Fibroblast of upper back skin (primary cell): Measurements from ENCODE around the gene ZFHX2.
A peak's percentile ranks its signal among the peaks of the same experiment; 100 is the strongest.

Experiments used
- DNase-seq: peaks from one replicate; pipeline ENCODE4 v3.0.0-alpha.2; 2013

ZFHX2 gene

GRCh38 chr14:23559010-23559925, 7.7 kb upstream of the ZFHX2 start:
- peak; percentile 53 for DNase-seq

DNA sequence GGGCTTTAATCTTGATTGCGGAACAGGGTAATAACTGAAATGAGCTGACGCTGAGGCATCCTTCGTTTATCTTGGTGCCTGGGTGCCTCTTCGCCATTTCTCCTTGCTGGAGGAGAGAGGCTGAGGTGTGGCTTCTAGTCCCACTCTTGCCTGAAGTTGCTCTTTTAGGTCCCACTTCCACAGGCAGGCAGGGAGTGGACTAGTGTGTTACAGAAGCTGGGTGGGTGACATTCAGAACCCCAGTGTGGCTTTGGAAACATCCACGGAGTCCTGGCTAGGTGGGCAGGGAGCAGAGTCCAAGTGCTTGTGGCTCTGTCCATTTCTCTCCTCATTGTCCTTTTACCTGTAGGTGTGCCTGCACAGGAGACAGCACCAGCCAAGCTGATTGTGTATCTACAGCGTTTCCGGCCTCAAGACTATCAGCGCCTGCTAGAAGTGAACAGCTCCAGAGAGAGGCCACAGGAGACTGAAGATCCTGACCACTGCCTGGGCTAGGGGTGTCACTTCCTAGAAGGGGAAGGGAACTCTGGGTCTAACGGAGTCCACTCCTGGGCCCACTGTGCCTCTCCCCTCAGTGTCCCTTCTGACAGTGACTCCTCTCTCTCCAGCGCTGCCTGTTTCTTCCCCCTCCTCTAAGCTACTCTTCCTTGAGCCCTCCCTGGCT, 6.9 kb upstream of the ZFHX2 start:
- DNase-seq: no peak

DNA sequence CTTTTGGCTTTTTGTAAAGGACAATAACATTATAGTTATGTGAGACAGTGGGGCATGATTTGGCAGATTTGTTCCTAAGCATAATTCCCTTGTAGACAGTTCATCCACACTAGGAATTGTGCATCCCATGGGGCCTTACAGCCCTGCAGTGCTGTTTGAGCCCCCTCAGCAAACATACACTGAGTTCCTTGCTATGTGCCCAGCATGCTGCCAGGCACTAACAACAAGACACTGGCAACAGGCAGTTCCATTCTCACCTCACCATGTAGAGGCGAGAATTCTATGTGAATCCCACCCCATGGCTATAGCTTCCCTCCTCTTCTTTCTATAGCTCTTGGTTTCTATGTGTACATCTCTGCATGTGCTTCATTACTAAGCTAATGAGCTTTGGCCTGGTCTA, 6.4 kb upstream of the ZFHX2 start:
- no peak for DNase-seq

- DNase-seq: no peak
Observed at GRCh38 chr14:23557521-23557920, 6.0 kb upstream of the ZFHX2 start.

DNA sequence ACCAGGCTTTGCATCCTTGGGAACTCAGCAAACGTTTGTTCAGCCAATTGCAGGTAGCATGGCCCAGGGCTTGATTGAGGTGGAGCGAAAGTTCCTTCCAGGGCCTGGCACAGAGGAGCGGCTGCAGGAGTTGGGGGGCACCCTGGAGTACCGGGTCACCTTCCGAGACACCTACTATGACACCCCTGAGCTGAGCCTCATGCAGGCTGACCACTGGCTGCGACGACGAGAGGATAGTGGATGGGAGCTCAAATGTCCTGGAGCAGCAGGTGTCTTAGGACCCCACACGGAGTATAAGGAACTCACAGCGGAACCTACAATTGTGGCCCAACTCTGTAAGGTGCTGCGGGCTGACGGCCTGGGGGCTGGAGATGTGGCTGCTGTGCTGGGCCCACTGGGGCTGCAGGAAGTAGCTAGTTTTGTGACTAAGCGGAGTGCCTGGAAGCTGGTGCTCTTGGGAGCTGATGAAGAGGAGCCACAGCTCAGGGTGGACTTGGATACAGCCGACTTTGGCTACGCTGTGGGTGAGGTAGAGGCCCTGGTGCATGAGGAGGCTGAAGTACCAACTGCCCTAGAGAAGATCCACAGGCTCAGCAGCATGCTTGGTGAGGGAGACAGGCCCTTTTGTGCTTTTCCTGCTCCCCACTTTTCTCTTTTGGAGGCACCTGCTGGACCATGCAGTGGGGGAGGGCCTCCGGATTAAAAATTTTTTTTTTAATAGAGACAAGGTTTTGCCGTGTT, 5.3 kb upstream of the ZFHX2 start:
- DNase-seq: no peak

DNA sequence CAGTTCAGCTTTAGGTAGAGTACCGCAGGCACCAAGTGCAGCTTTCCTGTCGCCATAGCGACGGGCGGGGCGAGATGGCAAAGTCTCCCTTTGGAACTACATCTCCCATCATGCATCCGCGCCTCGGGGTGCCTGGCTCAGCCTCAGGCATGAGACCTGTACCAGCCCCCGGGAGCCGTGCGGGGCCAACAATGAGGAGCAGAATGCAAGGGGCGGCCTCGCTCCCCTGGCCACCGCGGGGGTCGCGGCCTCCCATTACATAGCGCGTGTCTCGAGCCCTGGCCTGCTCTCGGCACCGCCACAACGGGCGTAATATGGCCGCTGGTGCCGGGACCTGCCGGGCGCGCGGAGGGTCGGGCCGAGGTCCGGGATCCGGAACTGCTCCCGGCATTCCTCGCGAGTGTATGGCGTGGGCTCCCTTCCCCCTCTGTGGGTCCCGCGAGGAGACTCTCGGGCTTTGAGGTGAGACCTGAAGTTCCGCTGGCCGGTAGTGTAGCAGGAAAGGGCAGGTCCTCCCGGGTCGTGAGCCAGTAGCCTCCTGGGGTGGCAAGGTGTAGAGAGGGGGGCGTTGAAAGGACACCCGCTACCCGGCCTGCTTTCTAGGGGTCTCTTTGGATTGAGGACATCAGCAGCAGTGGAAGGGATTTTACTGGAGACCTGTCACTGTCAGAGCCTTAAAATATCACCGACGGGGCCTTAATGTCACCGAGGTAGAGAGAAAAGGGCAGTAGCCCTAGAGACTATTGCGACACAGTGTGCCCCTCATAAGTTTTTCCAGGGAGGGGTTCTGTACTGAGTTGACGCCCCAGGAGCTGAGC, 4.5 kb upstream of the ZFHX2 start, which contains the start of gene THTPA:
TSS of gene THTPA (plus strand) at position 390 of the 818 bp plus-strand sequence. CDS start 487 bp downstream, outside the sequence.
- DNase-seq: peak; percentile 87

DNA sequence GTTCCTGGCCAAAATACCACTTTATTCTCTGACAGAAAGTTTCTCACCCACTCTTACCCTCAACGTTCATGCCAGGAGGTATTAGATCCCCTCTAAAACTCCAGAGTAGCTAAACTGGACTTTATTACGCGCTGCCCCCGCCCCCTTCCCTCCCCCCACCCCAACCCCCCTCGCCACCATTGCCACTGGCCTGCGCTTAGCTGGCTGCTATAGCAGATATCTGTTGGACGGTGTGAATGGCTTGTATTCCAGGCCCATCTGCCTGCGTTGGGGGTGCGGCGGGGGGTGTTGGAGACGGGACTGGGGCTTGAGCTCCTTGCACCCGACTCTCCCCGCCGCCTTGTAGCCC, 3.9 kb upstream of the ZFHX2 start:
- no peak for DNase-seq

- no peak for DNase-seq
Observed at GRCh38 chr14:23550812-23551265, 726 bp downstream of the ZFHX2 start.

GRCh38 chr14:23550131-23550811, 1.3 kb downstream of the ZFHX2 start:
- no peak for DNase-seq

GRCh38 chr14:23548351-23549318, 2.9 kb downstream of the ZFHX2 start:
- DNase-seq: peak; percentile 70

DNA sequence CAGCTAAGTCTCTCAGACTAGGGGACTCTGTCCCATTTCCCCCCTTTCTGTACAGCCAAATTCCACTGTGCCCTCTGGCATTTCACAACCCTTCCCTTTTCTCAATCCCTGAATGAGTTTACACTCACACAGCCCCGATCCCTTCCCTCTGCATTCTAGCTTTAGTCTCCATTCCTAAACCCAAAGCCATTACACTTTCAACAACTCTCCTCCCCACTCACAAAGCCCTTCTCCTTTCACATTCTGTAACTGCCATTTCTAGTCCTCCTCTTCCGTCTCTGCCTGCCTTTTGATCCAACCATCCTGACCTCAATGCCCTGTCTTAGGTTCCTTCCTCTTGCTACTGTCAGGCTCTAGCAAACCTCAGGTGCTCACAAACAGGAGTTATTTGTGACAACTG, 3.6 kb downstream of the ZFHX2 start:
- DNase-seq: no peak

DNA sequence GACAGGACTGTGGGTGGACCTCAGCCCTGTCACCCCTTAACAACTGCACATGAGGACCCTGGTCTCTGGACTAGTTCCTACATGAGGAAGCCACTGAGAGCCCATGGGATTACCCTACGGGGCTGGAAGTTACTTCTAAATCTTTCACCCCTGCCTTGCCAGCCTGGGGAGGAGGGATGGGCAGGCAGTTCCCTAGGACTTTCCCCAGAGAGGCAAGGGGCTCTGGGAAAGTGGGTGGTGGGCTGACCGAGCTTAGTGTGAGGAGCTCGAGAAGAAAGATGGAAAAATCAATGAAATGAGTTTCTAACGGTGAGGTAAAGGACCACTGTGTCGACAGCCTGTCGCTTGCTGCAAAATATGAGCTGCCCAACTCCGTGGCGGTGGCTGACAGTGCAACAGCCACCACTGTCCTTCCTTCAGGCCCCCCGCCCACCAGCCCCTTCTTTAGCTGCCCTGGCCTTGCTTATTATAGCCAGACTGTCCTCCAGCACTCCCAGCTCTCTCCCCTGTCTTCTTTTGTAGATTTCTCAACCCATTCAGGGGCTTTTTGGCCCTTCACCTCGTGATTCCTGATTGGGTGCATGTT, 5.0 kb downstream of the ZFHX2 start:
- no peak for DNase-seq

DNA sequence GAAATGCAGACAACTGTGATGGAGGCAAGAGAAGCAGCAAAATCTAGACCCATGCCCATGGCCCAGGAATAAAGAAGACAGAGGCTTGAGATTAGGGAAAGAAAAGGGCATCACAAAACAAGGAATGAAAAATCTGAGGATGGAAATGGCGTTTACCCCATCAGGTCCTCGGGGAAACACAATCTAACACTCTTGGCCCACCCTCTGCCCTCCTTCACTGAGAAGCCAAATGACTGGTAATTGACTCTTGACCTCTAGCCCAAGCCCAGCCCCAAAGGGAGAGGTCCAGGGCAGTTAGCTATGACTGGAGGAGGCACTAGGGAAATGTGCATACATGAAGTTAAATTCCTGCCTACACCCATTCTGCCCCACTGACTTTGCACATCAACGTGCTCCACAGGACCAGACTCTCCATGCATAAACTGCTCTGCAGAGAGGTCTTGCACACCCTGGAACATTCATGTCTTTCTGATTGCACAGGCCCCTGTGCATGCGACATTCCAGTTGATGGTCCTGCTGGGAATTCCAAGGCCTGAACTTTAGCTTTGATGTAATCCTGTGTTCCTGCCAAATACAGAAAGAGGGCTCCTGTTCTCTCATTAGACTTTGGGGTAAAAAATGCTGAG, 5.7 kb downstream of the ZFHX2 start:
- DNase-seq: no peak

DNA sequence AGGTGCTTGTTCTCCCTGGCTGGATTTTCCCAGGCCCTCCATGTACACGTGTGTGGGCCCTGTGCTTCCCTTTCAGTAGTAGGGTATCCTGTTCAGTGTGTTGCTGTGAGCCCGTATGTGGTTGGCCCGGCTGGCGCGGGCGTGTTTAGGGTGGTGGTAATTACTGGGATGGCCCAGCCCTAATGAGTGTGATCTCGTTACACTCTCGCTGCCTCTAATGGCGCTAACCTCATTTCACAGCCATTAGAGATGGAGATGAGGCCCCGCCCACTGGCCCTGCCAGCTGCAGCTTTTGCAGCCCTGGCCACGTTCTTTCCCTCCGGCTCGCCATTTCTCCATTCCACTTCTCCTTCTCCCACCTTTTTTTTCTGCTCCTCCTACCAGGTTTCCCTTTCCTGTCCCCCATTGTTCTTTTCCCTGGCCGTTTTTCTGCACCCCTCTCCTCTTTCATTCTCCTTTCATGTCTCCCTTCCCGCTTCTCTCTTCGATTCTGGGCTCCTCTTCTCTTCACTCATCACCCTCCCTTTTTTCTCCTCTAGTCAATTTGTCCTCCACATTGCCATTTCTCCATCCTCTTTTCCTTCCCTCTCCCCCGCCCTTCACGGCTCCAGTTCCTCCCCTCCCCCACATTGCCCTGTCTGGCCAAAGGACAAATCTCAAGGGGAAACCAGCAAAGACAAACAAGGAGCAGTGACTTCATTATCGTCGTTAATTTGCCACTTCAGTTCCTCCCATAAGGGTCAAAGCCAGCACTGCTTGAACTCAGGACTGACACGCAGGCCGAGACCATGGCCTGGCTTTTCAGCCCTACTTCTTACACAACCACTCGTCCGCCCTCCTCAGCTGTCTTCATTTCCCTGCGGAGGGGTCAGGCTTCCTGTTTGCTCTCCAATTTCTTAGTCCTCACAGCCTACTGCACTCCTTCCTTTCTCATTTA, 6.8 kb downstream of the ZFHX2 start:
- no peak for DNase-seq

GRCh38 chr14:23543403-23543802, 8.2 kb downstream of the ZFHX2 start:
- DNase-seq: no peak

GRCh38 chr14:23542261-23542660, 9.3 kb downstream of the ZFHX2 start:
- no peak for DNase-seq

- no peak for DNase-seq
Observed at GRCh38 chr14:23540141-23540469, 11.5 kb downstream of the ZFHX2 start.

DNA sequence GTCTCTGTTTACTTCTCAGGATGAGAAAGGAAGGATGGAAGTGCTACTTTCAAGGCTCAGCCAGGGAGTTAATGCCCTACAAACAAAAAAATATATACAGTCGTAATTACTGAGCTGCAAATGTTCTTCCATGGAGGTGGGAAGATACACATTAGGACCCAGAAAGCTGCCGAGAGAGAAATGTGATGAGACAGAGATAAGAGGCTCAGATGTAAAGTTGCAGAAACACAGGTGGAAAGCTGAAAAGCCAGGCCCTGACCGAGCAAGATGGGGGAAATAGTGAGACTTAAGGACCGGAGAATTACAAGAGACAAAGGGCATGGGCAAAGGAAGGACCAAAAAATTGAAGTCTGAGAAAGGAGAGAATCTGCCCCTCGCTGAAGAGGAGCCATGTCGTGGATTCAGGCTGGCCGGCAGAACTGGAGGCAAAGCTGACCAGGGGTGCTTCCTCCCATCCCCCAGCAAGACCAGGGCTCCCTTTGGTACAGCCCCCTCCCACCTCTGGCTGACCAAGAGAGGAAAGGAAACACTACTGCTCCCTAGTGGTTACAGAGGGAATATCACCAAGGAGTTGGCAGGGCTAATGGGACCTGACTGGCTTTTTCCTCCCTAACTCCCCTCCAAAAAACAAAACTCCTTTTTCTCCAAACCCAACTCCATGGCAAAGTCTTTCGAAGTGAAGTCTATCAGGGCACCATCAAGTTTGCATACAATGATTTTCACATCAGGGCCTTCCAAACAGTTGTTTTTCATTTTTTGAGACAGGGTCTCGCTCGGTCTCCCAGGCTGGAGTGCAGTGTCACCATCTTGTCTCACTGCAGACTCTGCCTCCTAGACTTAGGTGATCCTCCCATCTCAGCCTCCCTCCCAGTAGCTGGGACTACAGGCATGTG, 12.1 kb downstream of the ZFHX2 start:
- peak; percentile 44 for DNase-seq
